ENCODE measurements around the gene HOXA3. TPM values are rescaled to one million over a fixed set of nuclear protein-coding genes. Genes with fewer than 3 reads are reported as not detected.

Gene HOXA3
- total RNA-seq, 1 experiment from 2014 or later: not detected

- no peak for TF ChIP-seq E2F4 (CRISPR knock-in tag; IDR thresholded peaks at IDR 0.05; ENCODE audit: borderline replicate concordance, low read depth)
- no peak for TF ChIP-seq CDX4 (CRISPR knock-in tag; IDR thresholded peaks at IDR 0.05; ENCODE audit: borderline replicate concordance)
- no peak for TF ChIP-seq HMGXB4 (CRISPR knock-in tag; IDR thresholded peaks at IDR 0.05)
- no peak for TF ChIP-seq RELA (CRISPR knock-in tag; IDR thresholded peaks at IDR 0.05; ENCODE audit: borderline replicate concordance)
- peak; percentile 92 for TF ChIP-seq NFYB (CRISPR knock-in tag; conservative IDR thresholded peaks at IDR 0.05; ENCODE audit: low read depth)
- no peak for TF ChIP-seq MLX (CRISPR knock-in tag; IDR thresholded peaks at IDR 0.05)
- no peak for TF ChIP-seq FOXK1 (CRISPR knock-in tag; IDR thresholded peaks at IDR 0.05)
- no peak for TF ChIP-seq ZNF425 (CRISPR knock-in tag; conservative IDR thresholded peaks at IDR 0.05)
- no peak for TF ChIP-seq NR3C1 (CRISPR knock-in tag; conservative IDR thresholded peaks at IDR 0.05; ENCODE audit: low read depth)
- TF ChIP-seq GTF2I (CRISPR knock-in tag; conservative IDR thresholded peaks at IDR 0.05): no peak
- TF ChIP-seq CREM (CRISPR knock-in tag; IDR thresholded peaks at IDR 0.05): no peak
- TF ChIP-seq NR1H2 (CRISPR knock-in tag; IDR thresholded peaks at IDR 0.05): no peak
- no peak for TF ChIP-seq JAZF1 (CRISPR knock-in tag; IDR thresholded peaks at IDR 0.05)
- TF ChIP-seq NR2C2 (CRISPR knock-in tag; IDR thresholded peaks at IDR 0.05): no peak
- no peak for TF ChIP-seq PRDM15 (CRISPR knock-in tag; IDR thresholded peaks at IDR 0.05)
- no peak for TF ChIP-seq CTCF (IDR thresholded peaks at IDR 0.05)
- TF ChIP-seq USF1 (CRISPR knock-in tag; IDR thresholded peaks at IDR 0.05): peak; percentile 98
- TF ChIP-seq ATF3 (CRISPR knock-in tag; conservative IDR thresholded peaks at IDR 0.05): no peak
- TF ChIP-seq ZNF263 (CRISPR knock-in tag; IDR thresholded peaks at IDR 0.05; ENCODE audit: low read depth): no peak
- no peak for TF ChIP-seq RORB (CRISPR knock-in tag; IDR thresholded peaks at IDR 0.05)
- no peak for TF ChIP-seq NFE2L1 (CRISPR knock-in tag; IDR thresholded peaks at IDR 0.05)
- TF ChIP-seq OVOL2 (CRISPR knock-in tag; IDR thresholded peaks at IDR 0.05; ENCODE audit: borderline replicate concordance): no peak
- no peak for TF ChIP-seq ATF6 (CRISPR knock-in tag; IDR thresholded peaks at IDR 0.05)
Observed at GRCh38 chr7:27130540-27131389, 21.6 kb downstream of the HOXA3 start, which contains the start of gene HOXA4 (continued).

All from WTC11 (cell line).